H9 (cell line): ENCODE data around the gene MTURN. TPM values are rescaled to one million over a fixed set of nuclear protein-coding genes. Genes with fewer than 3 reads are reported as not detected.

Experiments
- DNase-seq: peaks from one replicate; pipeline ENCODE4 v3.0.0-alpha.2; 2017
- H2AFZ ChIP-seq: one replicate; pipeline ENCODE4 v1.6.1; 2013; ENCODE audit warnings: mild to moderate bottlenecking, low read length, control low read depth, moderate library complexity
- H2AK5ac ChIP-seq: 2 replicates; pipeline ENCODE4 v1.6.1; 2013; ENCODE audit warnings: low read length, control low read depth, mixed read lengths; ENCODE audit not compliant: insufficient read length
- H2BK120ac ChIP-seq: one replicate; pipeline ENCODE4 v1.6.1; 2013; ENCODE audit warnings: low read depth, mild to moderate bottlenecking, low read length, control low read depth, inconsistent platforms; ENCODE audit not compliant: poor library complexity, severe bottlenecking
- H2BK12ac ChIP-seq: 2 replicates; pipeline ENCODE4 v1.6.1; 2013; ENCODE audit warnings: low read length, control low read depth, mixed read lengths, low read depth; ENCODE audit not compliant: insufficient read length
- H2BK15ac ChIP-seq: 2 replicates; pipeline ENCODE4 v1.6.1; 2013; ENCODE audit warnings: low read depth, low read length, control low read depth
- H2BK20ac ChIP-seq: one replicate; pipeline ENCODE4 v1.6.1; 2013; ENCODE audit warnings: low read depth, mild to moderate bottlenecking, low read length, control low read depth, inconsistent platforms; ENCODE audit not compliant: poor library complexity, severe bottlenecking
- H2BK5ac ChIP-seq: 2 replicates; pipeline ENCODE4 v1.6.1; 2013; ENCODE audit warnings: low read length, control low read depth, mixed read lengths; ENCODE audit not compliant: insufficient read length
- H3K14ac ChIP-seq: 2 replicates; pipeline ENCODE4 v1.6.1; 2013; ENCODE audit warnings: low read length, control low read depth; ENCODE audit not compliant: insufficient read depth
- H3K18ac ChIP-seq: 2 replicates; pipeline ENCODE4 v1.6.1; 2013; ENCODE audit warnings: low read depth, mild to moderate bottlenecking, mixed read lengths, low read length, control low read depth; ENCODE audit not compliant: insufficient read length
- H3K23ac ChIP-seq: 2 replicates; pipeline ENCODE4 v1.6.1; 2013; ENCODE audit warnings: low read length, control low read depth, mixed read lengths, low read depth; ENCODE audit not compliant: insufficient read length
- H3K23me2 ChIP-seq: 2 replicates; pipeline ENCODE4 v1.6.1; 2013; ENCODE audit warnings: low read depth, mild to moderate bottlenecking, mixed read lengths, low read length, control low read depth; ENCODE audit not compliant: insufficient read length, poor library complexity, severe bottlenecking
- H3K27ac ChIP-seq: 2 replicates; pipeline ENCODE4 v1.5.1; 2013; ENCODE audit warnings: low read length, control low read depth, mixed read lengths, low read depth; ENCODE audit not compliant: insufficient read length
- H3K27me3 ChIP-seq: 2 replicates; pipeline ENCODE4 v1.6.1; 2013; ENCODE audit warnings: low read length, control low read depth, inconsistent platforms; ENCODE audit not compliant: insufficient read depth
- H3K4ac ChIP-seq: 2 replicates; pipeline ENCODE4 v1.6.1; 2013; ENCODE audit warnings: low read depth, mild to moderate bottlenecking, control low read depth, inconsistent platforms, low read length, moderate library complexity
- H3K4me1 ChIP-seq: 2 replicates; pipeline ENCODE4 v1.6.1; 2013; ENCODE audit warnings: low read length, control low read depth, inconsistent platforms; ENCODE audit not compliant: insufficient read depth
- H3K4me2 ChIP-seq: 2 replicates; pipeline ENCODE4 v1.6.1; 2013; ENCODE audit warnings: low read length, control low read depth, mixed read lengths; ENCODE audit not compliant: insufficient read length, insufficient read depth
- H3K56ac ChIP-seq: 2 replicates; pipeline ENCODE4 v1.6.1; 2013; ENCODE audit warnings: low read depth, mild to moderate bottlenecking, mixed read lengths, low read length, control low read depth; ENCODE audit not compliant: insufficient read length
- H3K79me1 ChIP-seq: 2 replicates; pipeline ENCODE4 v1.6.1; 2013; ENCODE audit warnings: low read depth, mild to moderate bottlenecking, moderate library complexity, low read length, control low read depth, inconsistent platforms; ENCODE audit not compliant: insufficient read depth, poor library complexity, severe bottlenecking
- H3K79me2 ChIP-seq: 2 replicates; pipeline ENCODE4 v1.6.1; 2013; ENCODE audit warnings: low read length, control low read depth, inconsistent platforms; ENCODE audit not compliant: insufficient read depth
- H3K9ac ChIP-seq: 2 replicates; pipeline ENCODE4 v1.6.1; 2013; ENCODE audit warnings: low read length, control low read depth, mixed read lengths; ENCODE audit not compliant: insufficient read length; ENCODE audit errors: extremely low read depth
- H3K9me3 ChIP-seq: one replicate; pipeline ENCODE4 v1.6.1; 2013; ENCODE audit warnings: low read depth, low read length, inconsistent platforms; ENCODE audit not compliant: control insufficient read depth
- H3T11ph ChIP-seq: one replicate; pipeline ENCODE4 v1.6.1; 2013; ENCODE audit warnings: mild to moderate bottlenecking, low read length, control low read depth, inconsistent platforms
- H4K20me1 ChIP-seq: one replicate; pipeline ENCODE4 v1.6.1; 2013; ENCODE audit not compliant: control insufficient read depth, insufficient read length, insufficient read depth
- H4K5ac ChIP-seq: 2 replicates; pipeline ENCODE4 v1.6.1; 2013; ENCODE audit warnings: low read depth, mild to moderate bottlenecking, mixed read lengths, low read length, control low read depth; ENCODE audit not compliant: insufficient read length
- H4K8ac ChIP-seq: replicated peaks from 2 replicates; pipeline ENCODE4 v1.6.1; 2013; ENCODE audit warnings: low read length, control low read depth, mixed read lengths, low read depth; ENCODE audit not compliant: insufficient read length
- H4K91ac ChIP-seq: 2 replicates; pipeline ENCODE4 v1.6.1; 2013; ENCODE audit warnings: low read depth, mild to moderate bottlenecking, moderate library complexity, mixed read lengths, low read length, control low read depth; ENCODE audit not compliant: insufficient read length
- H3K27ac Mint-ChIP-seq, 3 experiments: 2 replicates in 2 of 3; 3 replicates in 1 of 3; pipeline ENCODE4 v1.8.0; 2020 to 2021; ENCODE audit warnings: mixed read lengths in 3 of 3, mild to moderate bottlenecking in 1 of 3, moderate library complexity in 1 of 3
- H3K27me3 Mint-ChIP-seq: 2 replicates; pipeline ENCODE4 v1.8.0; 2021; ENCODE audit warnings: low read depth, mild to moderate bottlenecking, moderate library complexity, mixed read lengths
- H3K36me3 Mint-ChIP-seq, 3 experiments: 2 replicates in 2 of 3; 3 replicates in 1 of 3; pipeline ENCODE4 v1.8.0; 2020 to 2021; ENCODE audit warnings: low read depth in 3 of 3, mixed read lengths in 3 of 3; ENCODE audit not compliant: insufficient read depth in 1 of 3
- H3K4me1 Mint-ChIP-seq, 2 experiments: 2 replicates each; pipeline ENCODE4 v1.8.0; 2020; ENCODE audit warnings: mixed read lengths in 2 of 2
- H3K4me3 Mint-ChIP-seq, 2 experiments: 2 replicates in 1 of 2; 3 replicates in 1 of 2; pipeline ENCODE4 v1.8.0; 2020 to 2021; ENCODE audit warnings: mild to moderate bottlenecking in 2 of 2, mixed read lengths in 2 of 2, moderate library complexity in 1 of 2
- H3K9me3 Mint-ChIP-seq, 2 experiments: 2 replicates in 1 of 2; 3 replicates in 1 of 2; pipeline ENCODE4 v1.8.0; 2020; ENCODE audit warnings: mild to moderate bottlenecking in 2 of 2, mixed read lengths in 2 of 2, moderate library complexity in 1 of 2
- WGBS: extraction: QIAGEN DNeasy Blood & Tissue Kit; methylation state at CpG from one replicate; pipeline ENCODE4 v1.1.7; 2013; ENCODE audit warnings: missing lambda C conversion rate, low lambda C conversion rate, mixed read lengths; ENCODE audit not compliant: insufficient read length; ENCODE audit errors: extremely low coverage; 5-methylcytosine and 5-hydroxymethylcytosine counted together
- total RNA-seq: library from RNA; stranded (reverse); gene quantifications from 2 replicates; pipeline ENCODE4 v1.2.1, GENCODE V29; 2021
- TF ChIP-seq, protein P1 (sequence below): fragments of 200-600 bp; sonication (generic); conservative IDR thresholded peaks from 3 replicates; pipeline ENCODE4 v1.8.0; 2021; ENCODE audit warnings: antibody characterized with exemption, mild to moderate bottlenecking

MTURN gene
- total RNA-seq, 1 experiment from 2014 or later = 3.4 TPM

GRCh38 chr7:30143748-30144251, 9.0 kb downstream of the MTURN start:
- no peak overlapping the region for H3K4me2 ChIP-seq
- no peaks in the 10 kb centered on the region for H3K36me3 Mint-ChIP-seq
- H3K9me3 ChIP-seq = no peaks in the 10 kb centered on the region
- peaks cover 1% of the 10 kb centered on the region; the same call in 1 of the 2 replicates for H3K27me3 Mint-ChIP-seq
- H3K23me2 ChIP-seq = no peaks in the 10 kb centered on the region
- H3K56ac ChIP-seq = no peak overlapping the region
- no peaks in the 10 kb centered on the region for H3K79me2 ChIP-seq
- TF ChIP-seq, protein P1, sequence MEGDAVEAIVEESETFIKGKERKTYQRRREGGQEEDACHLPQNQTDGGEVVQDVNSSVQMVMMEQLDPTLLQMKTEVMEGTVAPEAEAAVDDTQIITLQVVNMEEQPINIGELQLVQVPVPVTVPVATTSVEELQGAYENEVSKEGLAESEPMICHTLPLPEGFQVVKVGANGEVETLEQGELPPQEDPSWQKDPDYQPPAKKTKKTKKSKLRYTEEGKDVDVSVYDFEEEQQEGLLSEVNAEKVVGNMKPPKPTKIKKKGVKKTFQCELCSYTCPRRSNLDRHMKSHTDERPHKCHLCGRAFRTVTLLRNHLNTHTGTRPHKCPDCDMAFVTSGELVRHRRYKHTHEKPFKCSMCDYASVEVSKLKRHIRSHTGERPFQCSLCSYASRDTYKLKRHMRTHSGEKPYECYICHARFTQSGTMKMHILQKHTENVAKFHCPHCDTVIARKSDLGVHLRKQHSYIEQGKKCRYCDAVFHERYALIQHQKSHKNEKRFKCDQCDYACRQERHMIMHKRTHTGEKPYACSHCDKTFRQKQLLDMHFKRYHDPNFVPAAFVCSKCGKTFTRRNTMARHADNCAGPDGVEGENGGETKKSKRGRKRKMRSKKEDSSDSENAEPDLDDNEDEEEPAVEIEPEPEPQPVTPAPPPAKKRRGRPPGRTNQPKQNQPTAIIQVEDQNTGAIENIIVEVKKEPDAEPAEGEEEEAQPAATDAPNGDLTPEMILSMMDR = no peak
- no peak overlapping the region for H3K23ac ChIP-seq
- H4K20me1 ChIP-seq = no peaks in the 10 kb centered on the region
- H3K27ac ChIP-seq = no peak overlapping the region
- H2AFZ ChIP-seq = no peak overlapping the region
- no peak overlapping the region for H2BK5ac ChIP-seq
- no peak for DNase-seq
- no peak overlapping the region for H3T11ph ChIP-seq
- no peak overlapping the region for H4K8ac ChIP-seq
- H2AK5ac ChIP-seq = no peak overlapping the region
- no peak overlapping the region for H3K4me3 Mint-ChIP-seq
- H2BK120ac ChIP-seq = no peak overlapping the region
- no peaks in the 10 kb centered on the region for H3K27me3 ChIP-seq
- no peak overlapping the region for H2BK20ac ChIP-seq
- H3K4me1 Mint-ChIP-seq = no peaks in the 10 kb centered on the region; a peak in 1 of 4 replicates
- WGBS = no CpG with 5 or more reads among the region's 1 CpG
- H3K4ac ChIP-seq = no peak overlapping the region
- no peak overlapping the region for H2BK12ac ChIP-seq
- H2BK15ac ChIP-seq = no peak overlapping the region
- no peak overlapping the region for H3K27ac Mint-ChIP-seq
- H4K91ac ChIP-seq = no peak overlapping the region
- no peaks in the 10 kb centered on the region for H3K9me3 Mint-ChIP-seq
- no peak overlapping the region for H4K5ac ChIP-seq
- no peak overlapping the region for H3K14ac ChIP-seq
- no peaks in the 10 kb centered on the region for H3K79me1 ChIP-seq
- no peaks in the 10 kb centered on the region for H3K4me1 ChIP-seq
- H3K9ac ChIP-seq = no peak overlapping the region
- H3K18ac ChIP-seq = no peak overlapping the region
